PFSK-1 (cell line): ENCODE results near the gene MEIOSIN.

Source experiments
- POLR2AphosphoS5 ChIP-seq: IDR thresholded peaks from 2 replicates; pipeline ENCODE4 v1.6.1; 2012; ENCODE audit warnings: low read depth, mild to moderate bottlenecking, control low read depth, low read length, moderate library complexity
- SIN3A ChIP-seq: IDR thresholded peaks from 2 replicates; pipeline ENCODE4 v1.6.1; 2012; ENCODE audit warnings: mild to moderate bottlenecking, low read length, moderate library complexity, borderline replicate concordance; ENCODE audit not compliant: insufficient read depth
- TAF1 ChIP-seq: IDR thresholded peaks from 2 replicates; pipeline ENCODE4 v1.6.1; 2012; ENCODE audit warnings: low read length, control low read depth, borderline replicate concordance; ENCODE audit not compliant: insufficient read depth

- TF ChIP-seq POLR2AphosphoS5 (no peak), SIN3A (no peak), TAF1 (no peak)
These were observed 58.7 kb downstream of the MEIOSIN start for GRCh38 chr19:45791744-45792469.
